HFFc6 (cell line): ENCODE data around the gene FGF14. TPM values are rescaled to one million over a fixed set of nuclear protein-coding genes. Genes with fewer than 3 reads are reported as not detected.

ENCODE experiments used
- DNase-seq: peaks from one replicate; pipeline ENCODE4 v3.0.0-alpha.2; 2018
- H3K27ac Mint-ChIP-seq: 2 replicates; pipeline ENCODE4 v1.8.0; 2020; ENCODE audit warnings: mild to moderate bottlenecking, mixed read lengths
- H3K27me3 Mint-ChIP-seq: 2 replicates; pipeline ENCODE4 v1.8.0; 2021; ENCODE audit warnings: mild to moderate bottlenecking, moderate library complexity, mixed read lengths; ENCODE audit not compliant: insufficient read depth
- H3K36me3 Mint-ChIP-seq: 2 replicates; pipeline ENCODE4 v1.8.0; 2021; ENCODE audit warnings: low read depth, mixed read lengths
- H3K4me1 Mint-ChIP-seq: 2 replicates; pipeline ENCODE4 v1.8.0; 2020; ENCODE audit warnings: low read depth, mixed read lengths
- H3K4me3 Mint-ChIP-seq: 2 replicates; pipeline ENCODE4 v1.8.0; 2020; ENCODE audit warnings: mild to moderate bottlenecking, moderate library complexity, mixed read lengths
- H3K9me3 Mint-ChIP-seq: 2 replicates; pipeline ENCODE4 v1.8.0; 2020; ENCODE audit warnings: mild to moderate bottlenecking, mixed read lengths
- CTCF ChIP-seq: fragments of 200-600 bp; sonication (generic); IDR thresholded peaks from 2 replicates; pipeline ENCODE4 v1.5.0; 2021; ENCODE audit warnings: antibody characterized with exemption, mild to moderate bottlenecking
- total RNA-seq, 6 experiments: library from RNA; stranded (reverse); fragmentation: NEBNext Ultra II Directional; extraction: Animal tissue kit (Norgen Biotek cat#: 25700); gene quantifications; 2 replicates in 1 of 6; 3 replicates in 5 of 6; pipeline ENCODE4 v1.2.3, GENCODE V29; 2021

Gene FGF14
- total RNA-seq, 6 experiments from 2014 or later: 0.02 to 0.03 TPM; not detected in 4

GRCh38 chr13:101949681-101950080 lies 452.2 kb downstream of the FGF14 start:
- H3K27me3 Mint-ChIP-seq: no peaks in the 10 kb centered on the region
- no peak for TF ChIP-seq CTCF

GRCh38 chr13:101946401-101946800 lies 455.4 kb downstream of the FGF14 start:
- DNase-seq: no peak
- H3K27ac Mint-ChIP-seq: no peak overlapping the region
- no peaks in the 10 kb centered on the region for H3K4me1 Mint-ChIP-seq
- no peak overlapping the region for H3K4me3 Mint-ChIP-seq
- H3K27me3 Mint-ChIP-seq: no peaks in the 10 kb centered on the region
- H3K9me3 Mint-ChIP-seq: no peaks in the 10 kb centered on the region
- H3K36me3 Mint-ChIP-seq: no peaks in the 10 kb centered on the region
- no peak for TF ChIP-seq CTCF

More at GRCh38 chr13:101949681-101950080, 452.2 kb downstream of the FGF14 start:
- Mint-ChIP-seq H3K4me1 (no peaks in the 10 kb centered on the region), H3K36me3 (no peaks in the 10 kb centered on the region), H3K9me3 (no peaks in the 10 kb centered on the region), H3K27ac (no peak overlapping the region), H3K4me3 (no peak overlapping the region)
- no peak for DNase-seq

- H3K27me3 Mint-ChIP-seq: no peaks in the 10 kb centered on the region
- H3K4me1 Mint-ChIP-seq: no peaks in the 10 kb centered on the region
- no peaks in the 10 kb centered on the region for H3K36me3 Mint-ChIP-seq
- no peak overlapping the region for H3K4me3 Mint-ChIP-seq
- no peaks in the 10 kb centered on the region for H3K9me3 Mint-ChIP-seq
- no peak for TF ChIP-seq CTCF
- H3K27ac Mint-ChIP-seq: no peak overlapping the region
- no peak for DNase-seq
These were observed 456.4 kb downstream of the FGF14 start for GRCh38 chr13:101945435-101945834.

- Mint-ChIP-seq H3K4me3 (no peak overlapping the region), H3K36me3 (no peaks in the 10 kb centered on the region), H3K27ac (no peak overlapping the region), H3K27me3 (no peaks in the 10 kb centered on the region), H3K4me1 (no peaks in the 10 kb centered on the region), H3K9me3 (no peaks in the 10 kb centered on the region)
- no peak for DNase-seq
- TF ChIP-seq CTCF: no peak
These were observed 457.3 kb downstream of the FGF14 start for GRCh38 chr13:101944521-101944920.

GRCh38 chr13:101942535-101943157 lies 459.2 kb downstream of the FGF14 start:
- H3K4me3 Mint-ChIP-seq: no peak overlapping the region
- DNase-seq: no peak

More at GRCh38 chr13:101942535-101943157, 459.2 kb downstream of the FGF14 start:
- TF ChIP-seq CTCF: no peak
- Mint-ChIP-seq H3K27me3 (no peaks in the 10 kb centered on the region; the same call in 1 of the 2 replicates), H3K36me3 (no peaks in the 10 kb centered on the region), H3K4me1 (no peaks in the 10 kb centered on the region), H3K9me3 (no peaks in the 10 kb centered on the region), H3K27ac (no peak overlapping the region)
